Testis (tissue), 2 donors: ENCODE results near the gene WEE1.

ENCODE experiments used
- CTCF ChIP-seq, 3 experiments: fragments of 450-650 bp in 2 of 3; fragments of 200-600 bp in 1 of 3; sonication (generic) in 1 of 3; IDR thresholded peaks; one replicate each; pipeline ENCODE4 v1.5.1; 2016 to 2019; ENCODE audit warnings: antibody characterized with exemption in 3 of 3, mild to moderate bottlenecking in 2 of 3, moderate library complexity in 1 of 3
- POLR2A ChIP-seq: fragments of 450-650 bp; IDR thresholded peaks from one replicate; pipeline ENCODE4 v1.6.1; 2017; ENCODE audit warnings: antibody characterized with exemption, mild to moderate bottlenecking, moderate library complexity

- TF ChIP-seq CTCF (IDR thresholded peaks at IDR 0.05) (no peak), POLR2A (no peak)
Measured at GRCh38 chr11:9561279-9561982, 12.0 kb upstream of the WEE1 start.
